Activated T-cell treated with anti-CD3 and anti-CD28 coated beads for 1 hour (primary cell): Measurements from ENCODE around the gene IFITM10.
A peak's percentile ranks its signal among the peaks of the same experiment; 100 is the strongest.

ENCODE experiments used
- DNase-seq: peaks from one replicate; pipeline ENCODE4 v3.0.0-alpha.2; 2020; ENCODE audit warnings: low read depth

Gene IFITM10

GRCh38 chr11:1707751-1708150 is 42.6 kb downstream of the IFITM10 start:
- DNase-seq, result no peak

GRCh38 chr11:1706634-1707400 is 43.6 kb downstream of the IFITM10 start:
- no peak for DNase-seq

GRCh38 chr11:1705126-1706052 is 45.0 kb downstream of the IFITM10 start:
- no peak for DNase-seq

DNA sequence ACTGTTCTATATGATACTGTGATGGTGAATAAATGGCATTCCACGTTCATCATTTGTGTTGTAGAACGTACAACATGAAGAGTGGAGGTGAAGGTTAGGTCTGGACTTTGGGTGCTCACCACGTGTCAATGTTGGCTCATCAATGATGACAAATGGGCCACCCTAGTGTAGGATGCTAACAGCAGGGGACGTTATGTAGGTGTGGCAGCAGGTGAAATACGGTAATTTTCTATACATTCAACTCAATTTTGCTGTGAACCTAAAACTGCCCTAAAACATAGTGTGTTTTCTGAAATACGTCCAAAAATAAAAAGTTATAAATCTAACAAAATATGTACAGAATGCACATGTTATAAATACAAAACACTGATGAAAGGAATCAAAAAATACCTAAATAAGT is 47.2 kb downstream of the IFITM10 start:
- DNase-seq, result no peak

GRCh38 chr11:1702506-1702905 is 47.9 kb downstream of the IFITM10 start:
- no peak for DNase-seq

GRCh38 chr11:1701091-1701807 is 49.1 kb downstream of the IFITM10 start:
- DNase-seq, result no peak

DNA sequence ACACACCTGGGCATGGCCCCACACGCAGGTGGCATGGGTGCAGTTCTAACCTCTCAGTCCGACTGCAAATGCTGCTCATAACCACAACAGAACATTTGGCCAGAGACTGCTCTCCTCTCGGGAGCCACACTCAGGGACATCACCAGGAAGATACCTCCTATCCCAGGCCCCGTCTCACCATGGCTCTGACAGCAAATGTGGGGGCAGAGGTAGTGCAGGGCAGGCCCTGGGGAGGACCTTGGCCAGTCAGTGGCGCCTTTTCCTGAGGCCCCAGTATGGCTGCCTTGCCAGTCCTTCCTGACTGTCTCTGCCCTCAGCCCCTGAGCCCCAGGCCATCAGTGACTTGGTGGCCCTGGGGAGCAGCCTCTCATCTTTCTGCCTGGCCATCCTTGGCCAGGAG is 50.6 kb downstream of the IFITM10 start:
- no peak for DNase-seq

DNA sequence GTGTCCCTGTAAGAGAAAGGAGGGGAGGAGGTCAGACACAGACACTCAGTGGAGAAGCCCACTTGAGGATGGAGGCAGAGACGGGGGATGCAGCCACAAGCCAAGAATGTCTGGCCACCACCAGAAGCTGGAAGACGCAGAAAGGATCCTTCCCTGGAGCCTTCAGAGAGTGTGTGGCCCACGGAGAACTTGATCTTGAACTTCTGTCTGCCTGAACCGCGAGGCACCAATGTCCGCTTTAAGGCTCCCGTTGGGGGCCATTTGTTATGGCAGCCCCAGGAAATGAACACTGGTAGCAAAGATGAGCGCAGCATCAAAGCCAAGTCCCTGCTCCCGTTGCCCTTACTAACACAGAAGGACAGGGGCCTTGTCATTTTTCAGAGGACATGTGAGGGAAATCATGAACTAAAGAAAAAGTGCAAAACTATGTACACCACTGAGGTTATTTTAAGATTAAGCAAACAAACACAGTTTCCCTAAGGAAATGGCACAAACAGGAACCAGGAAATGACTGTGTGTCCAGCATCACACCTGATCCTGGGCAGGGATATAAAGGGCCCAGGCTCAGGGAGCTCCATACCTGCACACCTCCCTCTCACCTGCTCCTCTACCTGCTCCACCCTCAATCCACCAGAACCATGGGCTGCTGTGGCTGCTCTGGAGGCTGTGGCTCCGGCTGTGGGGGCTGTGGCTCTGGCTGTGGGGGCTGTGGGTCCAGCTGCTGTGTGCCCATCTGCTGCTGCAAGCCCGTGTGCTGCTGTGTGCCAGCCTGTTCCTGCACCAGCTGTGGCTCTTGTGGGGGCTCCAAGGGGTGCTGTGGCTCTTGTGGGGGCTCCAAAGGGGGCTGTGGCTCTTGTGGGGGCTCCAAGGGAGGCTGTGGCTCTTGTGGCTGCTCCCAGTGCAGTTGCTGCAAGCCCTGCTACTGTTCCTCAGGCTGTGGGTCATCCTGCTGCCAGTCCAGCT is 53.5 kb downstream of the IFITM10 start, which contains the start of gene KRTAP5-6:
Gene KRTAP5-6 (plus strand): TSS at position 588 of the 963 bp plus-strand sequence. CDS start 51 bp downstream, at position 639.
- no peak for DNase-seq

- DNase-seq, result no peak
Observed at GRCh38 chr11:1695548-1696108, 54.8 kb downstream of the IFITM10 start.

DNA sequence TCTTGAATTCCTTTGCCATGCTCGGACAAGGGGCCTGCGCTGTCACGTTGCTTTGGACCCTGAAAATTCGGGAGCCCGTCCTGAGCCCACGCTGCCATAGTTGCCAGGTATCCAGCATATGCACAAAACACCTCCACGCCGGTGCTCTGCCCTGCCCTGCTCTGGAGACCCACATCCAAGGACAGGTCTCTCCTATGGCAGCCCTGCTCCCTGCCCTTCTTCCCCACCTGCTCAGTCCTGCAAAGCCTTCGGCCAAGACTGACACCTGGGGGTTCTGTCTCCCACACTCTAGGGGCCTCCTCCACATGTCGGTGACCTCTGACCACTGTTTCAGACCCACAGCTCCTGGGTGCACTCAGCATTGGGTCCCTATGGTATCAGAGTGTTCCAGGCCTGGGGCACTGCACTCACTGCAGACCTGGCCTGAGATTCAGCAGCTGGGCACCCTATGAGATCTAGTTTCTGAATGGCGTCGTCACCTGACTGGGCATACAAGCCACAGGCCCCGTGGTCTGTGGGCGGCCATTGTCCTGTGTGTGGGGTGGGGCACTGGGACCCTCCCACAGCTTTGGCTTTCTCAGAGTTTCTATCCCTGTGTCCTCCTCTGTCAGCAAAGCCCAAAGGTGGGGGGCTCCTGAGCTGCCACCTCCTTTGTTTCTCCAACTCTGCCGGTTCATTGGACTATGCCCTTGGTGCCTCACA is 55.4 kb downstream of the IFITM10 start:
- no peak for DNase-seq

DNA sequence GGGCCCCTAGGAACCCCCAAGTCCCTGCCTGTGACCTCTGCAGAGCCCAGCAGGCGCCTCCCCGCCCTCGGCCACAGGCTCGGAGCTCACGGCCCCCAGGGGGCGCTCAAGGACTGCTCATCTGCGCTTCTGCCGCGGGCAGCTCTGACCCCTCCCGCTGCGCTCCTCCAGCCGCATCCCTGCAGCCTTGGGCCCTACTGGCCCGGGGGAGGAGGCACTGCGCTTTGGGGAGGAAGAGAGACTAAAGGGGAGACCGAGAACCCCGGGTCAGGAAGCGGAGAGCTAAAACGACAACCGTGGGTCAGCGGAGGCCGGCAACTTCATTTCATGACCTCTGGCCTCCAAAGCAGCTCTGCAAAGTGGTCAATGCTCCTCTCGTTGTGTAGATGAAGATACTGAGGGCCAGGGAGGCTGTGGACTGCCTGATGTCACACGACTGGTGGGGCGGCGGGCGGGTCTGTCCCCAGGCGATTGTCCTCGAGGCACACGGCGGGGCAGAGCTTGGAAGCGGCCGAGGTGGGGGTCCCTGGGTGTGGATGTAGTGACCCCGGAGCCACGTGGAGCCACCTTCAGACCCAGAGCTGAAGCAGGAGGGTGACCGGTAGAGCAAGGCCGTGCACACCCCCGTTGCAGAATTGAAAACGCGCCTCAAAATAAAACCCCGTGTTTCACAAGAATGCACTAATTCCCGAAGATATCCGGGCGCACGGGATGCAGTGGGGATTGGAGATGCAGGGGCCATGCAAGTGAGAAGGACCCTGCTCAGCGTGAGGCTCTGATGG is 56.1 kb downstream of the IFITM10 start:
- peak; percentile 80 for DNase-seq

DNA sequence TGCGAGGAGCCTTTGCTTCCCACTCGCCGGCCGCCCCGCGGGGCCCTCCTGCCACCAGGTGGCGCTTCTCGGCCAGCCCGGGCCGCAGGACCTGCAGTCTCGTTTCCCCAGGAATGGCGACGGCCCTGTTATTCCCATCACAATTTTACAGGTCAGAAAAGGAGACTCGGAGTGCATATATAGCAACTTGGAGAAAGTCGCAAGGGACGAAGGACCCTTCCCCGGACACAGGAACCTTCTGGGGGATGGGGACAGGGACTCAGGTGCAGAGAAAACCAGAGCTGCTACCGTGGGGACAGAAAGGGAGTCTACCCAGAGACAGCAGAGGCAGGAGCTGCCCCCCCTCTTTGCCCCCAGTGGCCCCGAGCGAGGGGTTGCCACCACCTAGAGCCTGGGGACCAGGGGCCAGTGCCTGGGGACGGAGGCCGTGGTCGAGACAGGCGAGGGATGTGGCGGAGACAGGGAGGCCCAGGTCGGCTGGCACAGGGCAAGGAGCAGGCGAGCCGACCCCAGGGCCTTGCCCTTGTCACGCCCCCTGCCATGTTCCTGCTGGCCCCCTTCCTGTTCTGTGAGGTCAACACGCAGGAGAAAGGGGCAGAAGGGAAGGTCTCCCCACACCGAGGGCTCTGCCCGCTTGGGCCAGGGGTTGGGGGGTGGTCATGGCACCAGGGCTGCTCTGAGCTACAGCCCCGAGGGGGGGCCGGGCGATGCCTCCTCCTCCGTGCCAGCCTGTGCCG is 56.9 kb downstream of the IFITM10 start:
- DNase-seq, result peak; percentile 73

- DNase-seq, result no peak
Observed at GRCh38 chr11:1692708-1693326, 57.6 kb downstream of the IFITM10 start.

DNA sequence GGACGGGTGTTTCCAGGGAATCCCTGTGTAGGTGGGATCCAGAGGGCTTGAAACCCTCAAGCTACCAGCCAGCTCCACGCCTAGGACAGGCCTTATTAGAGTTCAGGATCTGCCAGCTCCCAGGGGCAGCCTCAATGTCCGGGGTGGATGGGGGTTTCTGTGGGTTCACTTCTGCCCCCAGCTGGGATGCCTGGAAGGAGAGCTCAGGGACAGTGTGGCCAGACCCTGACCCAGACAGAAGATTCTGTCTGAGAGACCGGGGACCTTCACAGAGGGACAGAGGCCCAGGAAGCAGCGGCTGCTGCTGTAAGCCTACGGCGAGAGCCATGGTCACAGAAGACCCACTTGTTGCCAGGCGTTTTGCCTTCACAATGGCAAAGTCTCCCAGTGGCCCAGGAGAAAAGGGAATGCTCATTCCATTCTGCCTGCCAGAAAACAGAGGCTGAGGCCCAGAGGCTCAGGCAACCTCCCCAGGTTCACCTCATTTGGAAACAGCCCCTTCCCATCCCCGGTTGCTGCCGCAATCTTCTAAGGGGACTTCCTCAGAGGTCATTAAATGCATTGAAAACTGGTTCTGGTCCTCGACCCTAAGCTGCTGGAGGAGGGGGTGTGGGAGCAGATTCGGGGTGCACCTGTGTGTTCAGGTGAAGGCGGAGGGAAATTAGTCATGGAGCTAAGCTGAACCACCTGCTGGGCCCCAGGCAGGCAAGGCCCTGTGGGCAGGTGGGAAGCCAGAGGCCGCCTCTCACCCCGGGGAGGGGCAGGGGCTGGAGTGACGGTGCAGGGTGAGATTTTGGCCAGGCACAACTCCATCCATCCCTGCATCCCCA is 58.3 kb downstream of the IFITM10 start:
- DNase-seq, result no peak

DNA sequence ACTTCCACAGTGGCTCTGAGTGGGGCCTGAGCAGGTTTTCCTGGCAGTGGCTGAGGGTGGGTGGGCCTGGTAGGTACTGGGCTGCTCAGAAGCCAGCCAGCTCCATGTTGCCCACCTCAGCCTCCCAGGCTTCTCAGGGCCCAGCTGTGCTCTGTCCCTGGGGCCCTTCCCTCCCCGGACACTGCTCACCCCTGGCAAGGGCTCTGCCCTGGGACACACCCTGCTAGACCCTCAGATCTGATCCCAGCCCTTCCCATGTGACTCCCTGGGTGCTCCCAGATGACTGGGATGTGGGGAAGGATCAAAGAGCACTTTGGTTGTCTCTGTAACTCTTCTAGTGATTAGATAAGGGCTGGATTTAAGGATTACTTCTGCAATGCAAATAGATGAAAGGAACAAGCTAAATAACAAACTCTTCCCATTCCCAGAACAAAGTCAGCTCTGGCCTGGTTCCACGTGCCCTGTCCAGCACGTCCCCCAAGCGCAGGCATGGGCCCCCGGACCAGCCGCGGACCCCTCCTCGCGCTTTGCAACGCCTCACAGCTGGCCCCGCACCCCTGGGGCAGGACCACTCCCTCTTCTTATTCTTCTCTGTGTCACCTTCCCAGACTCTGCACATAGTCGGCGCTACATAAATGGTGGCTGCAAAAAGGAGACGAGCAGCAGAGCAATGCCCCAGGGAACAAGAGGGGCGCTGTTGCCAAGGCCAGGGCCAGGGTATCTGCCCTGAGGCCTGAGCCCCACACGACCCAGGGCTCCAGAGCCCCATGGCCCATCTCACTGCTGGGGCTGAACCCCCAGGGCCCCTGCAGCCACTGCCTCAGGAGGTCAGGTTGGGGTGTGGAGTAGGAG is 59.1 kb downstream of the IFITM10 start:
- no peak for DNase-seq
